HEK293 (cell line): ENCODE data around the gene PRPF19.

ENCODE experiments used
- BCL11B ChIP-seq: fragments of 450-650 bp; formaldehyde crosslinking; IDR thresholded peaks from 2 replicates; pipeline ENCODE4 v1.5.1; 2016; ENCODE audit warnings: low read depth, missing biosample characterization, missing genetic modification characterization
- CTCF ChIP-seq: fragments of 450-650 bp; formaldehyde crosslinking; IDR thresholded peaks from 2 replicates; pipeline ENCODE4 v1.5.1; 2016; ENCODE audit warnings: missing biosample characterization, missing genetic modification characterization
- HOXA7 ChIP-seq: sonication (generic); formaldehyde crosslinking; IDR thresholded peaks from 2 replicates; pipeline ENCODE4 v1.8.1; 2022; ENCODE audit warnings: missing genetic modification reagents, borderline replicate concordance
- HOXC10 ChIP-seq: sonication (generic); formaldehyde crosslinking; IDR thresholded peaks from 2 replicates; pipeline ENCODE4 v1.8.1; 2023; ENCODE audit warnings: mild to moderate bottlenecking, missing genetic modification reagents
- PATZ1 ChIP-seq: fragments of 450-650 bp; formaldehyde crosslinking; IDR thresholded peaks from 2 replicates; pipeline ENCODE4 v1.5.1; 2016; ENCODE audit warnings: missing biosample characterization, missing genetic modification characterization
- PRDM10 ChIP-seq: fragments of 450-650 bp; formaldehyde crosslinking; IDR thresholded peaks from 2 replicates; pipeline ENCODE4 v1.5.1; 2016; ENCODE audit warnings: missing biosample characterization, missing genetic modification characterization
- ZNF132 ChIP-seq: fragments of 450-650 bp; formaldehyde crosslinking; IDR thresholded peaks from 2 replicates; pipeline ENCODE4 v1.5.1; 2017; ENCODE audit warnings: missing biosample characterization, missing genetic modification characterization, borderline replicate concordance
- ZNF157 ChIP-seq: fragments of 450-650 bp; formaldehyde crosslinking; IDR thresholded peaks from 2 replicates; pipeline ENCODE4 v1.5.1; 2016; ENCODE audit warnings: missing biosample characterization, missing genetic modification characterization
- ZNF202 ChIP-seq: fragments of 450-650 bp; formaldehyde crosslinking; IDR thresholded peaks from 2 replicates; pipeline ENCODE4 v1.5.1; 2016; ENCODE audit warnings: missing biosample characterization, missing genetic modification characterization, borderline replicate concordance
- ZNF223 ChIP-seq: fragments of 450-650 bp; formaldehyde crosslinking; IDR thresholded peaks from 2 replicates; pipeline ENCODE4 v1.5.1; 2016; ENCODE audit warnings: missing biosample characterization, missing genetic modification characterization
- ZNF341 ChIP-seq: fragments of 450-650 bp; formaldehyde crosslinking; IDR thresholded peaks from 2 replicates; pipeline ENCODE4; 2016; ENCODE audit warnings: low read depth, missing biosample characterization, missing genetic modification characterization
- ZNF449 ChIP-seq: fragments of 450-650 bp; formaldehyde crosslinking; IDR thresholded peaks from 2 replicates; pipeline ENCODE4 v1.5.1; 2017; ENCODE audit warnings: missing biosample characterization, mild to moderate bottlenecking, missing genetic modification characterization, moderate library complexity
- ZNF623 ChIP-seq: fragments of 450-650 bp; formaldehyde crosslinking; IDR thresholded peaks from 2 replicates; pipeline ENCODE4 v1.5.1; 2016; ENCODE audit warnings: missing biosample characterization, missing genetic modification characterization

- TF ChIP-seq ZNF157 (tag by site-specific recombination) (no peak), ZNF341 (no peak), BCL11B (tag by site-specific recombination) (no peak), HOXA7 (no peak), ZNF132 (tag by site-specific recombination) (no peak), ZNF202 (tag by site-specific recombination) (no peak), ZNF449 (no peak), PRDM10 (tag by site-specific recombination) (no peak), ZNF223 (tag by site-specific recombination) (no peak), ZNF623 (tag by site-specific recombination) (no peak), CTCF (tag by site-specific recombination) (no peak), PATZ1 (tag by site-specific recombination) (no peak), HOXC10 (no peak)
Observed at GRCh38 chr11:60921777-60922335, 15.5 kb upstream of the PRPF19 start.
